CD4-positive, alpha-beta T cell treated with Interleukin-15 for 1 hour (primary cell): ENCODE results near the gene STK11IP.

Source experiments
- DNase-seq: peaks from one replicate; pipeline ENCODE4 v3.0.0-alpha.2; 2020

STK11IP gene

DNA sequence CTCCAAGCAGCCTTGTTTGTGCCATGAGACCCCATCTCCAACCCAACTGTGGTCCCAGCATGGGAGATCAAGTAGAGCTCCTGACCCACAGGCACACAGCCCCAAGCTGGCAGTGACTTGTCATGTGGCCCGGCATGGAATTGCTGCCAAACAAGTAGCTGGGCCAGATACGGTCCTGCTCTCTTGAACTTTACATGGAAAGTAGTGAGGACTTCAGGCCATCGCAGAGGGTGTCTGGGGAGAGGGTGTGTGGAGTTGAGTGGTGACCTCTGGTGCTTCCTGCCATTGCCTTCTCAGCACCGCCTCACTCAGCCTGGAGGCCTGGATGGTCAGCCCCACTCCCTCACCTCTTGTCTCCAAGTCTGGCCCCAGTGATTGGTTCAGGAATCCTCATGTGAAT, 18.9 kb downstream of the STK11IP start:
- no peak for DNase-seq

DNA sequence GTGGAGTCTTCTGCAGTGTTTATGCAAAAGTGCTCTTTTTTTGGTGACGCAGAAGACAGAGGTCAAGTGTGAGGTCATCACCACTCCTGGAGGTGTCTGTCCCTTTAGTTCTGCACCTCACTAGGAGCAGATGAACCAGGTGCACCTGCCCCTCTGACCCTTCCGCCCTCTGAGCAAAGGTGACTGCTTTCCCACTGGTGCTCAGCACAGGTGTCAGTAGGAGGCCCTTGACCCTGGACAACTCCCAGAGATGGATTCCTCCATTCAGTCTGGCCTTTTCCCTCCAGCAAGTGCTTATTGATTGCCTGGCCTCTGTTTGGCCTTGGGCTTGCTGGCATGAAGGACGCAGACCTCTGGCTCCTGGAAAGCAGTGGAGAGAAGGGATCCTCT, 21.1 kb downstream of the STK11IP start:
- DNase-seq: no peak

DNA sequence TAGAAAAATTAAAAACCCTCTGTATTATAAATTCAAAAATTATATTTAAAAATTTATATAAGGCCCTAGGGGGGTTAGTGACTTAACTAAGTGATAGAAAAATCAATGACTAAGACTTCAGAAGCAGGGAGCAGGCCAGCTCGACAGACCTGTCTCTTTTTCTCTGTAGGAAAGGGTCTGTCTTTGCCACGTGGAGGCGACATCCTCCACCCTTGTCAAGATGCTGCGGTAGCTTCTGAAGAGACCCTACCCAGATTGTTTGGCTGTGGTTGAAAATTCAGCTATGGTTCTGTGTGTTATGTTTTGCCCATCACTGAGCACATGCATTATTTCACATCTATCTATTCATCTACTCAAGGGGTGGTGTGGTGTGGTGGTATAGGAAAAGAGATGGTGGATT, 21.6 kb downstream of the STK11IP start:
- no peak for DNase-seq

DNA sequence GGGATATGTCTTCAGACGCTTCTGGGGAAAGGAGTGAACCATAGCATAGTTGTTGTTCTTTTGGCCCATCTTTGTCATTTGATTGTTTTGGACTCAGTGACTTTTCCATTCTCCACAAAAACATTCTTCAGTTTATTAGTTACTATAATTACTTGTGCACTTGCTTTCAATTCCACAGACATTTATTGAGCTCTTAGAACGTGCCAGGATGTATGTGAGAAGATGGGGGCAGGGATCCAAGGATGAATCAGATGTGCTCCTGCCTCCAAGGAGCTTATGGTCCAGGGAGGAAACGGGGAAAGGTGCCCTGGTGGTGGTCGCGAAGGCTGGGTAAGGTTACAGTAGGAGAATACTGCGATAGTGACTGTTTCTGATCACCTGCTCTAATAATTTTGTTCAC, 22.9 kb downstream of the STK11IP start:
- no peak for DNase-seq

DNA sequence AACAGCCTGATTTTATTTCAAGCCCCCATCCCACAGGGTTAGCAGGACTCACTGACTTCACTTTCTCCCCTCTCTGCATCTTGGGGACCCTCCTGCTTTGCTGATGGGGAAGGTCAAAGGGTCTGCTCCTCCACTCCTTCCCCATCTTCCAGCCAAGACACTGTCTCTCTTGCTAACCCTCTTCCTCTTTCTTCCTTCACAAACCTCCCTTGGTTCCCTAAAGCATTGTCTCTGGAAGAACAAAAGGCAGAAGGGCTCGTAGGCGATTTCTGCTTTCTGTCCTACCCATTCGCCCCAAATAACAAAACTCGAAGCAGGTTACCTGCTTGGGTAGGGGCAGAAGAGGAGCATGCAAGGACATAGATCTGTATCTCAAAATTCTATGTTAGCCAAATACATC, 24.3 kb downstream of the STK11IP start:
- no peak for DNase-seq

DNA sequence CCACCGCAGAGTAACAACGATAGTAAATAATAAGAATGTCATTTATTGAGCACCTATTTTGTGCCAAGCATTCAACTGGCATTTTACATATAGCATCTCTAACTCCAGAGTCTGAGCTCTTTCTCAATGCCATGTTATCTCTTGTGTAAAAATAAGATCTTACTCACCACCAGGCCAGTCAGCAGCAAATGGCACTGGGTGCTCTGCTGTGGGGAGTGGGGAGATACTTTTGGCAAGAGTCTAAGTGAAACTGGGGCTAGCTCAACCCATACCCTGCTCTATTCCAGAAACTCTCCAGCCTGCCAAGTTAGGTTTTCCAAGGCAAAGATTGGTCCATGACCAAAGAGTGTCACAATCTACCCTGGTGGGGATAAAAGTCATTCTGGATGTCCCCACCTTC, 24.8 kb downstream of the STK11IP start:
- DNase-seq: no peak

DNA sequence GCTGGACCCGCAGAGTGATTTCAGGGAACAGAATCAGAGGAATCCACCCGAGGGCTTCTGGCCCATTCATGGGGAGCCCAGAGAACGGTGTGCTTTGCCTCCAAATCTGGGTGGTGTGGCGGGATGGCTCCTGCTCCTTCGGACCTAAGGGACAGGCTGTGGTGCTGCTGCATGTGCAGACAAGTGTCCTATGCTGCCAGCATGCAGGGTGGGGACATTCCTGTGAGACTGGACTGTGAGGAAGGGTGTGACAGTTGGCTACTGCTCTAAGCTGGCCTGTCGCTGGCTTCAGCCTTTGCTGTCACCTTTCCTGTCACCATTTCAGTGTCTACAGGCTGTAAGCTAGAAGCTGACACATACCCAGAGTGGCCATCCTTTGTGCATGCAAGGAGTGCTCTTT, 26.9 kb downstream of the STK11IP start:
- no peak for DNase-seq

DNA sequence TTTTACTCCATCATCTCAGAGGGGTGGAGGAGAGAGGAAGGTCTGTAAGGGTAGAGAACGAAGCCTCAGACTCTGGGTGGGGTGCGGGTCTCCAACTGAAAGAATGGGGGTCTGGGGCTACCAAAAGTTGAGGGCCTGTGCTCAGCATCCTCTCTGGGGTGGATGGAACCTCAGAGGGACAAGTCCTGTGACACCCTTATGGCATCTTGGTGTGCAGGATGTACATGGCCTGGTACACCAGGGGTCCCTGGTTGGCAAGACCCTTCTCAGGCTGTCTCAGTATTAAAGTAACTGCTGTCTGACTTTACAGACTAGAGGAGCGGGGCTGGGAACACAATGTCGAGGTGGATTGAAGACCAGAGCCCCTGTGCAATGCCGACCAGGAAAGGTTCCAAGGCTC, 27.5 kb downstream of the STK11IP start:
- DNase-seq: no peak

DNA sequence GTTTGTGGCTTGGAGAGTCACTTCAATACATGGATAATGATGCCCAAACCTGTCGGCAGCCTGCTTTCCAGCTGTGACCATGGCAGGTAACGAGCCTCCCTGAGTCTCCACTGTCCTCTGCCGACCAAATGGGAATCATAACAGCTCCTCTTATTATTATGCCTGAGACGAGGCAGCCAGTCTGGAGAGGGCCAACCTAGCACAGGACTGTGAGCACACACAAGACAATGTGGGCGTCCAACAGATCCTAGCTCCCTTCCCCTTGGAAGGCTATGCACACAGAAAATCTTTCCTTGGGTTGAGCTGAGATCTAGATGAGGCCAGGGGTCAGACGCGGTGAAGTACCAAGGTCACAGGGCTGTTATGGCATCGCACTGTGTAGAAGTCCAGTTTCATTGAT, 28.9 kb downstream of the STK11IP start:
- no peak for DNase-seq

DNA sequence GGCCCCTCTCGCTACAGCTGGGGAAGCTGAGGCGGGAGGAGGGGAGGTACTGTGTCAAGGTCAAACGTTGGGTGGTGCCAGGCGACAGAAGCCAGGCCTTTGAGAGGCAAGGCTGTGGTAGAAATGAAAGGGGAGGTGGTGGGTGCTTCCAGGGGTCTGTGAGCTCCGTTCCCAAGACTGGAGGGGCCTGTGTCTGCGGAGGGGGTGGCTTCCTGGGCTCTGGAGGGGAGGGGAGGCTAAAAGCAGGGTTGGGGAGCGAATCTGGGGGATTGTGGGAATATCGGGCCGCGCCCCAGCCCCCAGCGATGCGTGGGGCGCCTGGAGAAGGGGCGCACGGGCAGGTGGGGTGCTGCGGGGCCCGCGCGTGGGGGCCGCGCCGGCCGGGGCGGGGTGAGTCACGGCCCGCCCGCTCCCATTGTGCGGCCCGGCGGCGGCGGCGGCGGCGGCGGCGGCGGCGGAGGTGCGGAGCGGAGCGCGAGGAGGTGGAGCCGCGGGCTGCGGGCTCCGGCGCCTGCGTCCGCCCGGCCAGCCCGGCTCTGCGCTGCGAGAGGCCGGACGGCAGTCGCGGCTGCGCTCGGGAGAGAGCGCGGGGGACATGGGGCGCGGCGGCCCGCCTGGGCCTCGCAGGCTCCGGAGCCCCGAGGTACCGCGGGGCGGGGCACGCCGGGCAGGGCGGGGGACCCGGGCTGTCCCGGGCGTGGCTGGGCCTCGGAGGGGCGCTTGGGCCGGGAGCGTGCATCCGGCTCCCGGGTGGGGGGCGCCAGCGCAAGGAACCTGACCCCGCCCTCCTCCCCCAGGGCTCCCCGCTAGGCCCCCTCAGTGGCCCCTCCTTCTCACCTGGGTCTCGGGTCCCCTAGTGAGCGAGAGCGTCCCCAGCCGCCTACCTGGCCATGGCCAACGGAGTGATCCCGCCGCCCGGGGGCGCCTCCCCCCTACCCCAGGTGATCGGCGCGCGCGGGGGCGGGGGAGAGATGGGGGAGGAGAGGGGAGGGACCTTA, 29.7 kb downstream of the STK11IP start, which contains the start of gene SLC4A3:
SLC4A3 (plus strand) TSS at position 528 of the 998 bp plus-strand sequence; CDS start at position 891, 363 bp downstream.
- no peak for DNase-seq

DNA sequence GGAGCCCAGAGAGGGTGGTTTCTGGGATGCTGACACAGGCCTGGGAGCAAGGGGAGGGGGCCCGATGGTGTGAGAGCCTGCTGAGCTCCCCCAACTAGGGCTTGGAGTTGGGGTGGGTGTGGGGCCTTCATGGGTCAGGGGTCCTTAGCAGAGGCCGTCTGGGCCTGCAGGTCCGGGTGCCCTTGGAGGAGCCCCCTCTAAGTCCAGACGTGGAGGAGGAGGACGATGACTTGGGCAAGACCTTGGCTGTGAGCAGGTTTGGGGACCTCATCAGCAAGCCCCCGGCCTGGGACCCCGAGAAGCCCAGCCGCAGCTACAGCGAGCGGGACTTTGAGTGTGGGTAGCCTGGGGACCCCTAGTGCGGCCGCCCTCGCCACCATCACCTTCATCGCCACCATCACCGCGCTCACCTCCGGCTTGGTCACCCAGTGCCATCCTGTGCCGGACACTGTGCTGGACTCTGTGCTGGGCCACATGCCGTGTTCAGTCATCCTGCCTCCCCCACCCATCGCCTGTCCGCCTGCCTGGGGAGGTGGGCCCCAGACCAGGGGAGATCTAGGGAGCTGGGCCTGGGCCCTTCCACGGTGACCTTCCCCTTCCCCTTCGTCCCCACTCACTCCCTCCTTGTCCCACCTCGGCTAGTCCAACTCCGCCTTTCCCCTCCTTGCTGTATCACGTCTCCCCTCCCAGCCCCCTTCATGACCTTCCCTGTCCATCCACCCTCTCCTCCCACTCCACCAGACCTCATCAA, 30.8 kb downstream of the STK11IP start:
- no peak for DNase-seq

DNA sequence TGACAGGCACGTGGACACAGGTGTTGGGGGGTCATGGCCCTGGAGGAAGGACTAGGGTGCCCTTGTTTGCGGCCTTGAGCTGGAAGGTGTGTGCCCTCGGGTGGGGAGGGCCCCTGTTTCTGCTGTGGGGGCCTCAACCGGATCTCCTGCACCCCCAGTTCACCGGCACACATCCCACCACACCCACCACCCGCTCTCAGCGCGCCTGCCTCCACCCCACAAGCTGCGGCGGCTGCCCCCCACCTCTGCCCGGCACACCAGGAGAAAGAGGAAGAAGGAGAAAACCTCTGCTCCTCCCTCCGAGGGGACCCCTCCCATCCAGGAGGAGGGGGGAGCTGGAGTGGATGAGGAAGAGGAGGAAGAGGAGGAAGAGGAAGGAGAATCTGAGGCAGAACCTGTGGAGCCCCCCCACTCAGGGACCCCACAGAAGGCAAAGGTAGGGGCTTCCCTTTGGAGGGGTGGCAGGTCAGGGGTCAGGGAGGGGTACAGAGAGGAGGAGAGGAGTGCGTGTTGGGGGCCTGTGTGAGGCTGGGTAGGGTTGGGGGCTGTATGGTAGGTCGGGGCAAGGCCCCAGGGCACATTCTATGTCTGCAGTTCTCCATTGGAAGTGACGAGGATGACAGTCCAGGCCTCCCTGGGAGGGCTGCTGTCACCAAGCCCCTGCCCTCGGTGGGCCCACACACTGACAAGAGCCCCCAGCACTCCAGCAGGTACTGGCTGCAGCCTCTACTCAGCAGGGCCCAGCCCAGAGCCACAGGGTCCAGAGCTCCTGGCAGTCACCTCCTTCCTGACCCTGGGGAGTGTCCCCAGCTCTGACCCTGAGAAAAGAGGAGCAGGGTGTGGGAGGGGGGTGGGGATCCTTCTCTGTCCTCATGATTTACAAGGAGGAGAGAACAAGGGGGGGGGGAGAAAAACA, 31.6 kb downstream of the STK11IP start:
- no peak for DNase-seq

DNA sequence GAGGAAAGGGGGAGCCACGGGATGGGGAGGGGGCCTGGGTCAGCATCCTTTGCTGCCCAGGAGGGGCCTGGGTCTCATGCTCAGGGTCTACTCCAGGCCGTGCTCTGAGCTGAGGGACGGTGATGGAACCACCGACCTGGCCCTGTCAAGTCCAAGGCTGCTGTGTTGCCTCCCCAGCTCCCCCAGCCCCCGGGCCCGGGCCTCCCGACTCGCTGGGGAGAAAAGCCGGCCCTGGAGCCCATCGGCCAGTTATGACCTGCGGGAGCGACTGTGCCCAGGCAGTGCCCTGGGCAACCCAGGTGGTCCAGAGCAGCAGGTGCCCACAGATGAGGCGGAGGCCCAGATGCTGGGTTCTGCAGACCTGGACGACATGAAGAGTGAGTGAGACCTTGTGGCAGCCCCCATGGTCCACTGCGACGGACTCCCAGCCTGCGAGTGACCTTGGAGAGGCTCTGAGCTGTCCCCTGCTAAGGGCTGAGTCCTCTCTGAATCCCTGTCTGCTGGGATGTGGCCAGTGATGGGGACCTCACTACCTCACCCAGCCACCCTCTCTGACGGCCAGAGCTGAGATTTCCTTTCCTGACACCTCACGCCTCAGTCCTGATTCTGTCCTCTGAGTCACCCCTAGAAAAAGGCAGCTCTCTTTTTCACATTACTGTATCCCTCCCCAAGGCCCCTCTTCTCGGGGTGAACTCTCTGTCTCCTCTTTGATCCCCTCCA, 32.5 kb downstream of the STK11IP start:
- no peak for DNase-seq

DNA sequence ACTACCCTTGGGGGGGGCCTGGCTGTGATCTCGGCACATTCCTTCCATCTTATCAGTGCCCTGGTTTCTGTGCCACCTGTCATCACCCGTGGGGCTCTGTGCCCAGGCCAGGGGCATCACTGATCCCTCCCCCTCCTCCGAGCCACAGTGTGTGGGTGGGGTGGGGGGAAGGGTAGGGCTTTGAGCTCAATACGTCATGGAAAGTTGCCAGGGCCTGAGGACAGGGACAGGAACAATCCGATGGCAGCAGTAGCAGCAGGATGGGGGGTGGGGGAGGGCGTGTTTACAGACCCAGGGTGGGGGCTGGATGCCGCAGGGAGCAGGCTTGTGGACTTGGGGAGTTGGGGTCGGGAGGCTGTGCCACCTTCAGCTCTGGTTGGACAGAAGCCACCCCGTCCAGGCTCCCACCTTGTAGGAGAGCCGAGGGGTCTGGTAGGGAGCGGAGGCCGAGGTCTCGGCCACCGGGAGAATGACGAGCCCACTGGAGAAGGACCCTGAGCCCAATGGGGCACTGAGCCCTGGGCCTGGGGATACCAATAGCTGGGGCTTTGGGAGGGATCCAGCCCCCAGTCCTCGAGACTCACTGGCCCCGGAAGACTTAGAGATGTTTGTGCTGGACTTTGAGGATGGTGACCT, 33.2 kb downstream of the STK11IP start:
- no peak for DNase-seq

DNA sequence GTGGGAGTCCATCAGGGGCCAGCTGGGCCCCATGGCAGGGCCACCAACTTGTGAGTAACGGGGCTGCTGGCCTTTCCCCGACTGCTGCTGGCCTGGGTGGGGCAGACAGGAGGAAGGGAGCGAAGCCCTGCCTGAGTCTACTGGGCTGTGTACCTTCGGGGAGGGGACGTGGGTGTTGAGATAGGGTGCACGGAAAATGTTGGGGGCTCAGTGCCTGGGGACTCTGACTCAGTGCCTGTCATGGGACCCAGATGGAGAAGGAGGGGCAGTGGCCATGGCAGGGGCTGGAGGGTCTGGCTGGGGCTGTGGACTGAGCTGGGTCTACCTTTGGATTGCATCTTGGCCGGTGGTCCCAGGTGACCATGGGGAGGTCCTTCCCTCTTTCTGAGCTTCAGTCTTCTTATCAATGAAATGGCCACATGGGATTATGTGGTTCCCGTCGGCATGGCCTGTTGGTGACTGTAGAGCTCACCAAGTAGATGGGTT, 33.8 kb downstream of the STK11IP start:
- no peak for DNase-seq

DNA sequence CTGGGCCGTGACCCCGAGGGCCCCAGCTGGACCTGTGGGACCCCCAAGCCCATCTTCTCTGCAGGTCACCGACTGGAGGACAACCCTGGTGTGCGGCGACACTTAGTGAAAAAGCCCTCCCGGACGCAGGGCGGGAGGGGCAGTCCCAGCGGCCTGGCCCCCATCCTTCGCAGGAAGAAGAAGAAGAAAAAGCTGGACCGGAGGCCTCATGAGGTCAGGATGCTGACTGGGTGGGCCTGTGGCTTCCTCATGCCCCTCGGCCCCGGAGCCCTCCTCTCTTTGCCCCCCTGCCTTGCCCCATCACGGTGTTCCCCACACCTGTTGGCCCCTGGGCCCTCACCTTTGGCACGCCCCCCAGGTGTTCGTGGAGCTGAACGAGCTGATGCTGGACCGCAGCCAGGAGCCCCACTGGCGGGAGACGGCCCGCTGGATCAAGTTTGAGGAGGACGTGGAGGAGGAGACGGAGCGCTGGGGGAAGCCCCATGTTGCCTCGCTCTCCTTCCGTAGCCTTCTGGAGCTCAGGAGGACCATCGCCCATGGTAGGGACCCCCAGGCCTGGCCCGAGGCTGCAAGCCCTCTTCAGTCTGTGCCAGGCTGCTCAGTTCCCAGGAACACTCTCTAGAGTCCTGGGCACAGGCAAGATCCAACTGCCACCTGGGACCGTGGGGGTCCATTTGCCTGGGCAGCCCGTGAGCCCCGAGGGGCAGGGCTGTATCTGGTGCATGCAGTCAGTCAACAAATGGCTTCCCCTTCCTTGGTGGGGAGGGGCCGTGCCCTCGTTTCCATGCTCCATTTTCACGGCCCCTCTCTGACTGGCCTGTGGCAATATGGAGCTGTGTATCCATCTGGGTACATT, 34.5 kb downstream of the STK11IP start:
- DNase-seq: no peak

DNA sequence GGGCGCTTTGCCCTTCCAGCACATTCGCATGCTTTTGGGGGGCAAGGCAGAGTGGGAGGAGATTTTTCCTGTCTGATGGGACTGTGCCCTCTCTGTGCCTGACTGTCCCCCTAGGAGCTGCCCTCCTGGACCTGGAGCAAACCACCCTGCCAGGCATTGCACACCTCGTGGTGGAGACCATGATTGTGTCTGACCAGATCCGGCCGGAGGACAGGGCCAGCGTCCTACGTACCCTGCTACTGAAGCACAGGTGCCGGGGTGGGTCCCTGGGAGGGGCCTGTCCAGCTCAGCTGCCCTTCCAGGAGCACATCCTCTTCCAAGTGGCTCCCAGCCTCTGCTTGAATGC, 35.1 kb downstream of the STK11IP start:
- DNase-seq: no peak

DNA sequence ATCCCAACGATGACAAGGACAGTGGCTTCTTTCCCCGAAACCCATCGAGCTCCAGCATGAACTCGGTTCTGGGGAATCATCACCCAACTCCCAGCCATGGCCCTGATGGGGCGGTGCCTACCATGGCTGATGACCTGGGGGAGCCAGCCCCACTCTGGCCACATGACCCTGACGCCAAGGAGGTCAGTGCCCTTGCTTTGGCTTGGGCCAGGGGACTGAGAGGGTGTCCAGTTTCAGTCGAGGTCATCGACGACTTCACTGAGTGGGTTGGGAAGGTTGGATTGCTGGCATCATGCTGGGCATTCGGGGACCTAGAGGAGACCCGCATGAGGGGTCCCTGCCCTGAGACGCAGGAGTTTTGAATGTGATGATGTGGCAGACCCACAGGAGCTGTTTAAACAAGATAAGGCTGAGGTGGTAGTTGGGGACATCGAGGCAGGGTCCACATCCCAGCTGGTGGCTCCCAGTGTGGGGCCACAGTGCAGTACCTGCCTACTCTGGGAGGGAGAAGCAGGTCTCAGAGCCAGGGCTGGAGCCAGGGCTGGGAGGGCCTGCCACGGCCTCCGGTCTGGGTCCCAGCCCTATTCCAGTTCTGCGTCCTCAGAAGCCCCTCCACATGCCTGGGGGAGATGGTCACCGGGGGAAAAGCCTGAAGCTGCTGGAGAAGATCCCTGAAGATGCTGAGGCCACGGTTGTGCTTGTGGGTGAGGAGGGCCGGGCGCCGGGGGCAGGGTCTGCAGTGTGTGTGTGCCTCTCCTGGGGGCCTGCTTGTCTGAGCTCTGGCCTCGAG, 35.8 kb downstream of the STK11IP start:
- no peak for DNase-seq

DNA sequence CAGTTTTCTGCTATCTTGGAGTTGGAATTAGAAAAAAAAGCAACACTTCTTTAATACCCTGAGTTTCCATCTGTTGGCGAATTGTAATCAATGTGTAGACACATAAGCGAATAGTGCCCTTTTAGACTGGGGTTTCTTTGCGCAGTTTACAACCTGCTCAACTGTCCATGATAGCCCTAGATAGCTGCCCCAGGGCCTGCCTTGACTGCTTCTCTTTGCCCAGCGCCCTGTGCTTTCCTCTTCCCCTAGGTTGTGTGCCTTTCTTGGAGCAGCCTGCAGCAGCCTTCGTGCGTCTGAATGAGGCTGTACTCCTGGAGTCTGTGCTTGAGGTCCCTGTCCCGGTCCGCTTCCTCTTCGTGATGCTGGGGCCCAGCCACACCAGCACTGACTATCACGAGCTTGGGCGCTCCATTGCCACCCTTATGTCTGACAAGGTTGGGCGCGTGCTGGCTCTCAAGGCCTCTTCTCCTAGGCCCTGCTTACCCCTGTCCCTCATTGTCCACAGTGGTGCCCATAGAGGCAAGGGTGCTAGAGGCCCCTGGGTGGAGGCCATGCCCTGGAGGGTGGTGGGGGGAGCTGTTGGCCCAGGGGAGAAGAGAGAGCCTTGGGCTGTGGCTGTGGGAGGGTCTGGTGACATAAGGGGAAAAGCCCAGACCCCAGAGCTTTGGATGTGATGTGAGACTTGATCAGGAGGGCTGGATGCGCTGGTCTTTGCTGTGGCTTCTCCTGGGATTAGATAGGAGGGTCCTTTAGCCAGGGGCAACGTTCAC, 36.7 kb downstream of the STK11IP start:
- DNase-seq: no peak
